ENCODE measurements around the gene PRSS35.
"Not testable (repeated sequence)": the region's sequence is repeated elsewhere in the genome, so short reads cannot be mapped to it uniquely, and the experiment has no call there.

Gene PRSS35

GRCh38 chr6:83517500-83517899, 5.2 kb downstream of the PRSS35 start:
- no peak for DNase-seq (ENCODE audit: low read depth)

- peak; percentile 19 for DNase-seq (ENCODE audit: low read depth)
These were observed 6.6 kb downstream of the PRSS35 start for GRCh38 chr6:83518816-83519480.

GRCh38 chr6:83536034-83536646, 23.8 kb downstream of the PRSS35 start:
- no peak for DNase-seq (ENCODE audit: low read depth)

- no peak for DNase-seq (ENCODE audit: low read depth)
These were observed 24.6 kb downstream of the PRSS35 start for GRCh38 chr6:83536647-83537589.

- DNase-seq (ENCODE audit: low read depth): no peak
These were observed 27.3 kb downstream of the PRSS35 start for GRCh38 chr6:83539678-83540077.

- no peak for DNase-seq (ENCODE audit: low read depth)
These were observed 34.3 kb downstream of the PRSS35 start for GRCh38 chr6:83546636-83547035.

- DNase-seq (ENCODE audit: low read depth): not testable (repeated sequence)
These were observed 38.1 kb downstream of the PRSS35 start for GRCh38 chr6:83550482-83550881.

- DNase-seq (ENCODE audit: low read depth): not testable (repeated sequence)
These were observed 39.4 kb downstream of the PRSS35 start for GRCh38 chr6:83551748-83552147.

GRCh38 chr6:83556871-83557270, 44.5 kb downstream of the PRSS35 start:
- DNase-seq (ENCODE audit: low read depth): no peak

GRCh38 chr6:83558975-83559374, 46.6 kb downstream of the PRSS35 start:
- DNase-seq (ENCODE audit: low read depth): no peak

- not testable (repeated sequence) for DNase-seq (ENCODE audit: low read depth)
These were observed 59.4 kb downstream of the PRSS35 start for GRCh38 chr6:83571663-83572185.

GRCh38 chr6:83574783-83575182, 62.4 kb downstream of the PRSS35 start:
- no peak for DNase-seq (ENCODE audit: low read depth)

Data from HS-5 (cell line).